Gastrocnemius medialis (tissue), 4 donors: ENCODE results near the gene MAP2K6. TPM values are rescaled to one million over a fixed set of nuclear protein-coding genes. Genes with fewer than 3 reads are reported as not detected.

ENCODE experiments used
- ATAC-seq, 2 donors: fragments of 150-250 bp; one replicate each; pipeline ENCODE4 v1.9.1; 2016
- DNase-seq, 2 donors: peaks; one replicate each; pipeline ENCODE4 v3.0.0-alpha.2; 2019
- H3K27ac ChIP-seq, 4 donors: fragments of 200-600 bp; sonication (generic); 1 replicate in 1 of 4; 2 replicates in 3 of 4; pipeline ENCODE4 v1.5.1; 2016 to 2018; ENCODE audit warnings: mild to moderate bottlenecking in 2 of 4, moderate library complexity in 1 of 4
- H3K27me3 ChIP-seq, 3 donors: fragments of 200-600 bp; sonication (generic) in 2 of 3; 1 replicate in 1 of 3; 2 replicates in 2 of 3; pipeline versions ENCODE4 v1.5.1 to v1.6.0; 2016 to 2019; ENCODE audit warnings: mild to moderate bottlenecking in 1 of 3, moderate library complexity in 1 of 3
- H3K36me3 ChIP-seq, 2 donors: fragments of 200-600 bp; sonication (generic) in 1 of 2; one replicate each; pipeline ENCODE4 v1.5.1; 2017 to 2018
- H3K4me1 ChIP-seq, 2 donors: fragments of 200-600 bp; sonication (generic) in 1 of 2; one replicate each; pipeline ENCODE4 v1.5.1; 2016 to 2017; ENCODE audit warnings: mild to moderate bottlenecking in 2 of 2
- H3K4me3 ChIP-seq, 4 donors: fragments of 200-600 bp; sonication (generic) in 3 of 4; 1 replicate in 1 of 4; 2 replicates in 3 of 4; pipeline ENCODE4 v1.5.1; 2016 to 2019; ENCODE audit warnings: mild to moderate bottlenecking in 2 of 4
- H3K9me3 ChIP-seq, 3 donors: fragments of 200-600 bp; sonication (generic) in 2 of 3; 1 replicate in 1 of 3; 2 replicates in 2 of 3; pipeline ENCODE4 v1.5.1; 2016 to 2019
- POLR2A ChIP-seq, 2 donors: fragments of 450-650 bp; IDR thresholded peaks; one replicate each; pipeline ENCODE4 v1.6.1; 2017; ENCODE audit warnings: antibody characterized with exemption in 2 of 2, mild to moderate bottlenecking in 2 of 2, moderate library complexity in 2 of 2
- in situ Hi-C, 4 donors: fragments of 200-750 bp; cut with MboI; loops; one replicate each; pipeline versions ENCODE4 v1.15.0 to v1.8.0; 2017; ENCODE audit warnings: low sequenced_read_pairs in 4 of 4
- intact Hi-C: fragments of 100-400 bp; cut with DNase I; formaldehyde crosslinking; loops from one replicate; pipeline ENCODE4 v1.15.1; 2023; ENCODE audit warnings: low total_unique reads
- total RNA-seq, 4 donors: library from RNA; depleted of rRNA; stranded (reverse); fragments of >200 nt; gene quantifications; one replicate each; pipeline versions ENCODE4 v1.1.0 to v1.2.3, GENCODE V29; 2016
- TF ChIP-seq, protein P1 (sequence below), 5 experiments: fragments of 450-650 bp in 3 of 5; fragments of 200-600 bp in 2 of 5; sonication (generic) in 2 of 5; IDR thresholded peaks in 4 of 5; conservative IDR thresholded peaks in 1 of 5; 1 replicate in 4 of 5; 2 replicates in 1 of 5; pipeline ENCODE4 v1.5.1; 2016 to 2019; ENCODE audit warnings: antibody characterized with exemption in 5 of 5, mild to moderate bottlenecking in 3 of 5, moderate library complexity in 3 of 5

Gene MAP2K6
- total RNA-seq, 4 donors from 2014 or later, result 35.1 to 351 (median 223) TPM

DNA sequence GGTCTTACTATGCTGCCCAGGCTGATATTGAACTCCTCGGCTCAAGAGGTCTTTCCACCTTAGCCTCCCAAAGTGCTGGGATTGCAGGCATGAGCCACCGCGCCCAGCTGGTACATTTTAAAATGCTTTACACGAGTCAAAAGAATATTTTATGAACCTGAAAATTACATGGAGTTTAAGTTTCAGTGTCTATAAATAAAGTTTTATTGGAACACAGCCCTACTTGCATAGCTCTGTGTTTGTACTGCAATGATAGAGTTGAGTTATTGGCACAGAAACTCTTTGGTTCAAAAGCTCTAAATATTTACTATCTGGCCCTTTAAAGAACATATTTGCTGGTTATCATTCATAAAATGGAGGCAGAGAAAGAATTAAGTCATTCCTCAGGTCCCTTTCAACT lies 24.3 kb downstream of the MAP2K6 start:
- Histone ChIP-seq H3K9me3 (no peaks in the 10 kb centered on the region), H3K4me1 (peaks cover 22 to 24% of the 10 kb centered on the region in 2 donors), H3K27ac (peak overlapping the region in 3 of 4 donors; percentile 5 to 65 (median 34)), H3K4me3 (no peak overlapping the region), H3K27me3 (no peaks in the 10 kb centered on the region), H3K36me3 (no peaks in the 10 kb centered on the region)
- intact Hi-C loops, result no loop called here
- in situ Hi-C loops, result no loop called here
- ATAC-seq, result no peak
- no peak for TF ChIP-seq POLR2A (IDR thresholded peaks at IDR 0.05)
- TF ChIP-seq, protein P1, sequence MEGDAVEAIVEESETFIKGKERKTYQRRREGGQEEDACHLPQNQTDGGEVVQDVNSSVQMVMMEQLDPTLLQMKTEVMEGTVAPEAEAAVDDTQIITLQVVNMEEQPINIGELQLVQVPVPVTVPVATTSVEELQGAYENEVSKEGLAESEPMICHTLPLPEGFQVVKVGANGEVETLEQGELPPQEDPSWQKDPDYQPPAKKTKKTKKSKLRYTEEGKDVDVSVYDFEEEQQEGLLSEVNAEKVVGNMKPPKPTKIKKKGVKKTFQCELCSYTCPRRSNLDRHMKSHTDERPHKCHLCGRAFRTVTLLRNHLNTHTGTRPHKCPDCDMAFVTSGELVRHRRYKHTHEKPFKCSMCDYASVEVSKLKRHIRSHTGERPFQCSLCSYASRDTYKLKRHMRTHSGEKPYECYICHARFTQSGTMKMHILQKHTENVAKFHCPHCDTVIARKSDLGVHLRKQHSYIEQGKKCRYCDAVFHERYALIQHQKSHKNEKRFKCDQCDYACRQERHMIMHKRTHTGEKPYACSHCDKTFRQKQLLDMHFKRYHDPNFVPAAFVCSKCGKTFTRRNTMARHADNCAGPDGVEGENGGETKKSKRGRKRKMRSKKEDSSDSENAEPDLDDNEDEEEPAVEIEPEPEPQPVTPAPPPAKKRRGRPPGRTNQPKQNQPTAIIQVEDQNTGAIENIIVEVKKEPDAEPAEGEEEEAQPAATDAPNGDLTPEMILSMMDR (IDR thresholded peaks at IDR 0.05 in 4 of 5, conservative IDR thresholded peaks at IDR 0.05 in 1 of 5), result no peak
- DNase-seq, result no peak

DNA sequence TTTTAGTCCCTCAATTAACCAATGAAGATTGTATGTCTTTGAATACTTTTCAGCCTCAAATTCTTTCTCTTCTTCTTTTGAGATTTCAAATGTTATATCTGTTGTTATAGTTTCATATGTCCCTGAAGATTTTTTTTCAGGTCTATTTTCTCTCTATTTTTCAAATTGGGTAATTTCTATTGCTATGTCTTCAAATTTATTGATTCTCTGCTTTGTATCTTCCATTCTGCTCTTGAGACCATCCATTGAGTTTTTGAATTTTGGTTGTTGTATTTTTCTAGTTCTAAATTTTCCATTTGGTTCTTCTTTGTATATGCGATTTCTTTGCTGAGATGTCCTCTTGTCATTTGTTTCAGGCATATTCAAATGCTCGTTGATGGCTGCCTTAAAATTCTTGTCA lies 26.7 kb downstream of the MAP2K6 start:
- H3K9me3 ChIP-seq, result no peaks in the 10 kb centered on the region
- no peak for ATAC-seq
- TF ChIP-seq, protein P1 (IDR thresholded peaks at IDR 0.05 in 4 of 5, conservative IDR thresholded peaks at IDR 0.05 in 1 of 5), result no peak
- no peak for TF ChIP-seq POLR2A (IDR thresholded peaks at IDR 0.05)
- peaks cover 26 to 38% of the 10 kb centered on the region in 2 donors for H3K4me1 ChIP-seq
- no peaks in the 10 kb centered on the region for H3K27me3 ChIP-seq
- no peak overlapping the region for H3K4me3 ChIP-seq
- H3K36me3 ChIP-seq, result no peaks in the 10 kb centered on the region
- intact Hi-C loops (no loop called here), in situ Hi-C loops (no loop called here)
- H3K27ac ChIP-seq, result peak overlapping the region in 2 of 4 donors; percentile 34 to 65
- DNase-seq, result no peak

DNA sequence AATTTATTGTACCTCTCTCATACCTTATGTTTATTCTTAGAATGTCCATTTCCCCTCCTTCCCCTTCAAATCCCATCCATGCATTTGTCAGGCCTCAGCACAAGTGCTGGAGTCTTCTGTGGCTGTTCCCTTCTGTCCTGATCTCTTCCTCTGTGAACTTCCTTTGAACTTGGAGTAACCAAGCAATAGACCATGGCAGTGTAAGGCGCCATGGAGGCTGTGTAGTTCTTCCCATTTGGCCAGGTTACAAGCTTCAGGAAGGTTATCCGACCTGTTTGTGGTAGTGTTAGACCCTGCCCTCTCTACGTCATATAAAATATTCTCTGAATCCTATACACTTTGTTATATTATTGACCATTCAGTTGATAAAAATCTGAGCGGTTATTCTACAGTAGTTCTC lies 28.6 kb downstream of the MAP2K6 start:
- no peak for TF ChIP-seq POLR2A (IDR thresholded peaks at IDR 0.05)
- TF ChIP-seq, protein P1 (IDR thresholded peaks at IDR 0.05 in 4 of 5, conservative IDR thresholded peaks at IDR 0.05 in 1 of 5), result no peak
- Histone ChIP-seq H3K4me3 (no peak overlapping the region), H3K27me3 (no peaks in the 10 kb centered on the region), H3K27ac (peak overlapping the region in 2 of 4 donors; percentile 47 to 75), H3K4me1 (peaks cover 37 to 45% of the 10 kb centered on the region in 2 donors), H3K9me3 (no peaks in the 10 kb centered on the region), H3K36me3 (no peaks in the 10 kb centered on the region)
- no peak for DNase-seq
- in situ Hi-C loops, result no loop called here
- intact Hi-C loops, result no loop called here
- no peak for ATAC-seq

DNA sequence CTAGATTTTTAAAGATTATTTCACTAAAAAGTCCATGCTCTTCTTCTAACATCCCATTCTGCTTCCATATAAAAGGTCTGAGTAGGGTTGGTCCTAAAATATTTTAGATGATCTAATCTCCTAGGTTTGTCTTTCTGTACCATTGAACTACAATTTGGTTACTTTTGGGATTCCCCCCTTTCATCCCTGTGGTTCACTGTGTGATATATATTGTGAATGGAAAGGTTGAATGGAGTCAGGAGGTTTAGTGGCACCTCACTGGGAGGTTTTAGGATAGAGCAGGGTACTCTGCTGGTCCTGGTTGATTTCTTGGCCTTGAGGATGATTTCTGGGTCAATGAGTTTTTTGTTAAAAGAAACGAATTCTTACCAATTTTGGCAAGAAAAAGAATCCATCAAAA lies 29.5 kb downstream of the MAP2K6 start:
- H3K36me3 ChIP-seq, result no peaks in the 10 kb centered on the region
- no peak overlapping the region for H3K4me3 ChIP-seq
- peaks cover 36 to 47% of the 10 kb centered on the region in 2 donors for H3K4me1 ChIP-seq
- TF ChIP-seq, protein P1 (IDR thresholded peaks at IDR 0.05 in 4 of 5, conservative IDR thresholded peaks at IDR 0.05 in 1 of 5), result no peak
- no peak for TF ChIP-seq POLR2A (IDR thresholded peaks at IDR 0.05)
- H3K27me3 ChIP-seq, result no peaks in the 10 kb centered on the region
- in situ Hi-C loops, result no loop called here
- DNase-seq (no peak), ATAC-seq (no peak)
- no peaks in the 10 kb centered on the region for H3K9me3 ChIP-seq
- H3K27ac ChIP-seq, result peak overlapping the region in 3 of 4 donors; percentile 38 to 75 (median 70)
- intact Hi-C loops, result no loop called here

DNA sequence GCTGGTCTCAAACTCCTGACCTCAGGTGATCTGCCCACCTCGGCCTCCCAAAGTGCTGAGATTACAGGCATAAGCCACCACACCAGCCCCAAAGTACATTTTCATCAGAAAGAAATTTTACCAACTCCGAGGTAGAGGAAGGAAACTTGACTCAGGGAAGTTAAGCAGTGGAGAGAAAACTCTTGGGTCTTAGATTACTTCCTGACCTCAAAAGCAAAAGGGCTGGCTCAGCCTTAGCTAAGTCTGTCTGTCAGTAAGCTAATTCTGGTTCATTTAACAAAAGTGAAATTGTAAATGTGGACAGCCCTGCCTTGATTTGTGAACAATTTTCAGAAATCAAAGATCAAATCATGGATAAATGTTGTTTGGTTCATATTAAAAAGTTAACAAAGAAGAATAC lies 30.6 kb downstream of the MAP2K6 start:
- no peaks in the 10 kb centered on the region for H3K27me3 ChIP-seq
- no peaks in the 10 kb centered on the region for H3K36me3 ChIP-seq
- in situ Hi-C loops, result no loop called here
- TF ChIP-seq, protein P1 (IDR thresholded peaks at IDR 0.05 in 4 of 5, conservative IDR thresholded peaks at IDR 0.05 in 1 of 5), result no peak
- TF ChIP-seq POLR2A (IDR thresholded peaks at IDR 0.05), result no peak
- H3K4me3 ChIP-seq, result no peak overlapping the region
- H3K9me3 ChIP-seq, result no peaks in the 10 kb centered on the region
- peak overlapping the region; percentile 38 to 79 (median 72) for H3K27ac ChIP-seq
- intact Hi-C loops, result loop anchor here (5.0 kb wide), 1 partner anchor 57 kb away; no protein-coding TSS in a partner anchor
- DNase-seq, result no peak
- H3K4me1 ChIP-seq, result peaks cover 36 to 40% of the 10 kb centered on the region in 2 donors
- ATAC-seq, result peak; percentile 66
